Effector memory CD8-positive, alpha-beta T cell (primary cell): ENCODE results near the gene PDZD4.

Source experiments
- ATAC-seq: fragments of 150-1000 bp; cut with Tn5 transposase; replicated peaks from 2 replicates; pipeline ENCODE4 v1.10.0; 2021; ENCODE audit warnings: mild to moderate bottlenecking, moderate library complexity
- DNase-seq, 3 experiments: peaks; one replicate each; pipeline ENCODE4 v3.0.0; 2021
- H3K27ac Mint-ChIP-seq, 2 donors: one replicate each; pipeline ENCODE4 v1.8.0; 2022; ENCODE audit warnings: mild to moderate bottlenecking in 2 of 2, mixed read lengths in 2 of 2, moderate library complexity in 2 of 2
- H3K27me3 Mint-ChIP-seq, 2 donors: one replicate each; pipeline ENCODE4 v1.8.0; 2022; ENCODE audit warnings: mixed read lengths in 2 of 2
- H3K36me3 Mint-ChIP-seq: one replicate; pipeline ENCODE4 v1.8.0; 2022; ENCODE audit warnings: mild to moderate bottlenecking, moderate library complexity, mixed read lengths; ENCODE audit not compliant: insufficient read depth
- H3K4me1 Mint-ChIP-seq, 2 donors: one replicate each; pipeline ENCODE4 v1.8.0; 2022; ENCODE audit warnings: low read depth in 2 of 2, mixed read lengths in 2 of 2
- H3K4me3 Mint-ChIP-seq, 2 donors: one replicate each; pipeline ENCODE4 v1.8.0; 2022; ENCODE audit warnings: mild to moderate bottlenecking in 2 of 2, mixed read lengths in 2 of 2, moderate library complexity in 2 of 2
- H3K9me3 Mint-ChIP-seq, 2 donors: one replicate each; pipeline ENCODE4 v1.8.0; 2022; ENCODE audit warnings: mixed read lengths in 2 of 2

Gene PDZD4

GRCh38 chrX:153762626-153763173 is 67.6 kb downstream of the PDZD4 start:
- Mint-ChIP-seq H3K27me3 (no peaks in the 10 kb centered on the region), H3K4me3 (no peak overlapping the region), H3K9me3 (no peaks in the 10 kb centered on the region), H3K4me1 (peaks cover 0 to 4% of the 10 kb centered on the region in 2 donors), H3K27ac (no peak overlapping the region), H3K36me3 (no peaks in the 10 kb centered on the region)
- ATAC-seq (no peak), DNase-seq (no peak)

GRCh38 chrX:153761863-153762262 is 68.5 kb downstream of the PDZD4 start:
- Mint-ChIP-seq H3K9me3 (no peaks in the 10 kb centered on the region), H3K27me3 (no peaks in the 10 kb centered on the region), H3K4me1 (peaks cover 0 to 4% of the 10 kb centered on the region in 2 donors), H3K4me3 (no peak overlapping the region), H3K36me3 (no peaks in the 10 kb centered on the region), H3K27ac (no peak overlapping the region)
- DNase-seq, result no peak
- ATAC-seq, result no peak

- no peak overlapping the region for H3K27ac Mint-ChIP-seq
- H3K4me3 Mint-ChIP-seq, result no peak overlapping the region
- no peaks in the 10 kb centered on the region for H3K4me1 Mint-ChIP-seq
- ATAC-seq (no peak), DNase-seq (no peak)
- peaks cover 0 to 2% of the 10 kb centered on the region in 2 donors for H3K27me3 Mint-ChIP-seq
- no peaks in the 10 kb centered on the region for H3K9me3 Mint-ChIP-seq
- no peaks in the 10 kb centered on the region for H3K36me3 Mint-ChIP-seq
Observed at GRCh38 chrX:153755136-153755535, 75.2 kb downstream of the PDZD4 start.
